Measurements from ENCODE around the gene BTN2A1.
"Not testable (repeated sequence)": the region's sequence is repeated elsewhere in the genome, so short reads cannot be mapped to it uniquely, and the experiment has no call there.

Gene BTN2A1

DNA sequence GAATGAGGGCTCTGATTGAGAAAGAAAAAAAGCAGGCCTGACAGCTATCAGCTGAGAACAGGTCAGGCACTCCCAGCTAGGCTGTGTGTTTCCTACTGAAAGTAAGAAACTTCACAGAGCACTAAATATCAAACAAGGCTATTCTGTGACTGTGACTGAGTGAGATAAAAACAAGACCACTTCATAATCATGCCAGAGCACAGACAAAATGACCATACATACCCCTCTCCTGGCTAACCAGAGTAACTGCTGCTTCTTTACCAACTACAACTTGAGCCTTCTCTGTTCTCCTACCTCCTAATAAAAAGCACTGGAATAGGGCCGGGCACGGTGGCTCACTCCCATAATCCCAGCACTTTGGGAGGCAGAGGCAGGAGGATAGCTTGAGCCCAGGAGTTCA lies 35.5 kb downstream of the BTN2A1 start:
- DNase-seq (ENCODE audit: low read depth) = no peak

DNA sequence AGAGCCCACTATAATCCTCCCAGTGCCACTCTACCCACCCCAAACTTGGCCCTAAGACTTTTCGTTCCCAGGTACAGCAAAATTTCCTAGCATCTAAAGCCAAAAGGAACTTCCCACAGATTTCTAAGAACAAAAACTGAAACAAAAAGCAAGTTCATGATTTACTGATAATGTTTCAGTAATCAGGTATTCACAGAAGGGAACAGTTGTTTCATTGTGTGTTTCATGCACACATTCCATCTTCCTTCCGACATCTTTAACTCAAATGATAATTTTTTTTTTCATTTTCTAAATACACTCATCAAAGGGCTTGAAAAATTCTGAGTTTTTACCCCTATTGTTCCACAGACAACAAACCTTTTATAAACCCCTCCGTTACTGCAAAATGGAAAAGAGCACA lies 36.4 kb downstream of the BTN2A1 start:
- DNase-seq (ENCODE audit: low read depth) = no peak

DNA sequence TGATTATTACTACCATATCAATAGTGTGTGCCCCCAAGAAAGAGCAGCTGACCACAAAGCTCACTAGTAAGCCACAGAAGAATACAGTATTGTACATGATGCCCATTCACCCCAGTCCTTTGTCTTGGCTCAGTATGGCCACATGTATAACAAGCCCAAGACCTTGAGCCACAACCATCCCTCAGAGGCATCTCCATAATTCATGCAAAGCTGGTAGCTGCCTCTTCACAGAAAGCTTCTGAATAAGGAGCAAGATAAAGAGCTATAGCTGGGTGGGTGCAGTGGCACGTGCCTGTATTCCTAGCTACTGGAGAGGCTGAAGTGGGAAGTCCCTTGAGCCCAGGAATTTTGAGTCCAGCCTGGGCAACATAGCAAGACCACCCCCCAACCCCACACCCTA lies 37.5 kb downstream of the BTN2A1 start:
- no peak for DNase-seq (ENCODE audit: low read depth)

GRCh38 chr6:26497610-26498009 lies 39.9 kb downstream of the BTN2A1 start:
- no peak for DNase-seq (ENCODE audit: low read depth)

DNA sequence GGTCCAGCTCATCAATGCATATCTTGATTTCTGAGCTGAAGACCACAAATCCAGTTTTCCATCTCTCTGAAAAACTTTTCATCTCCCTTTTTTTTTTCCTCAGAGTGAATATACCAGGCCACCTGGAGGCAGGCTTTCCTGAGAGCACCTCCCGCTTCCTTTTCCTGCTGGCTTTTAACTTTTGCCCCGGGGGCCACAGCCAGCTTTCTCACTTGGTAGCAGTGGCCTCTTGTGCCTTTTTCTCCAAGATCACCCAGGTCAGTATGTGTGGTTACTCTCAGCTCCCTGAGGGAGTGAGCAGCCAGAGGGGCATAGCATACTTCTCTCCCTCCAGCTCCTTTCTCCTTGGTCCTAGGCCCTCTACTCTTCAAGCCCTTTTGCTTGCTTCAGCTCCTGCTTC lies 42.3 kb downstream of the BTN2A1 start, which contains the start of gene BTN1A1:
BTN1A1 (plus strand) TSS at position 202 of the 400 bp plus-strand sequence. CDS start 984 bp downstream, outside the sequence.
- DNase-seq (ENCODE audit: low read depth) = no peak

GRCh38 chr6:26501482-26501986 lies 43.8 kb downstream of the BTN2A1 start:
- DNase-seq (ENCODE audit: low read depth) = peak; percentile 17

DNA sequence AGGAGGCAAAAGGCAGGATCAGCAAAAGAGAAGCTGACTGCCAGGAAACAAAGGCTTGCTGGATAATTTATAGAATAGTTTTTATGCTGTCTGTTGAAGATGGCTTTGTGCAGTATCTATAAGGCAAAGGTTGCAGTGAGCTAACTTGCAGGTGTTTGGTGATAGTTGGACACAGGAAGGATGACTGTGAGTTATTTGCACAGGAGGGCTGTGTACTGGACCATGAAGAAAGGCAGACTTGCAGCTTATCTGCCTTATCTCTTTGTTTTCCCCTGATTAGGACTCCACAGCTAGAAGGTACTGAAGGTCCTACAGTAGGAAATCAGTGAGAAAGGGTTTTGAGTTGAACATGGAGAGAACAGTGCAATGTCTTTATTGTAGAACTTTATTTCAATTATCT lies 44.4 kb downstream of the BTN2A1 start:
- no peak for DNase-seq (ENCODE audit: low read depth)

- DNase-seq (ENCODE audit: low read depth) = no peak
Observed at GRCh38 chr6:26502626-26503025, 44.9 kb downstream of the BTN2A1 start.

- DNase-seq (ENCODE audit: low read depth) = no peak
Observed at GRCh38 chr6:26507658-26508057, 49.9 kb downstream of the BTN2A1 start.

DNA sequence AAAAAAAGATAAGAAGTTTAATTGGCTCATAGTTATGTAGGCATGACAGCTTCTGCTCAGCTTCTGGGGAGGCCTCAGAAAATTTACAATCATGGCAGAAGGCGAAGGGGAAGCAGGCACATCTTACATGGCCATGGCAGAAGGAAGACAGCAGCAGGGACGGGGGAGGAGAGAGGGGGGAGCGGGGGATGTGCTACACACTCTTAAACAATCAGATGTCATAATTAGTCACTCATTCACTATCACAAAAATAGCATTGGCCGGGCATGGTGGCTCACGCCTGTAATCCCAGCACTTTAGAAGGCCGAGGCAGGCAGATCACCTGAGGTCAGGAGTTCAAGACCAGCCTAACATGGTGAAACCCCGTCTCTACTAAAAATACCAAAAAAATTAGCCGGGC lies 53.3 kb downstream of the BTN2A1 start:
- not testable (repeated sequence) for DNase-seq (ENCODE audit: low read depth)

DNA sequence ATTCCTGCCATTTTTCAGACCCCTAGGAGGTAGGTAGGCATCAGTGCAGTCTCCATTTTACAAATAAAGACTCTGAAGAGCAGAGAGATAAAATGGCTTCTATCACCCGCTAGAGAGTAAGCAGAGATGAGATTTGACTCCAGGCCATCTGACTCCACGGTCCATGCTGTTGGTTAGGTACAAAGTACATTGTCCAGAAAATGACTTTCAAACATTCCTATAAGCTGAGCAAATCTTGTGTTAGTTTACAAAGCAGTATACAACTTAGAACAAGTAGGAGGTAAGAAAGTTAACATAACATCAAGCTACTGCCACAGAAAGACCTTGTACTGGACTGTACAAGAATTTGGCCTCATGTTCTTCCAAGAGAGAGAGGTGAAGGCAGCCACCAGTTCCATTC lies 57.2 kb downstream of the BTN2A1 start:
- DNase-seq (ENCODE audit: low read depth) = no peak

DNA sequence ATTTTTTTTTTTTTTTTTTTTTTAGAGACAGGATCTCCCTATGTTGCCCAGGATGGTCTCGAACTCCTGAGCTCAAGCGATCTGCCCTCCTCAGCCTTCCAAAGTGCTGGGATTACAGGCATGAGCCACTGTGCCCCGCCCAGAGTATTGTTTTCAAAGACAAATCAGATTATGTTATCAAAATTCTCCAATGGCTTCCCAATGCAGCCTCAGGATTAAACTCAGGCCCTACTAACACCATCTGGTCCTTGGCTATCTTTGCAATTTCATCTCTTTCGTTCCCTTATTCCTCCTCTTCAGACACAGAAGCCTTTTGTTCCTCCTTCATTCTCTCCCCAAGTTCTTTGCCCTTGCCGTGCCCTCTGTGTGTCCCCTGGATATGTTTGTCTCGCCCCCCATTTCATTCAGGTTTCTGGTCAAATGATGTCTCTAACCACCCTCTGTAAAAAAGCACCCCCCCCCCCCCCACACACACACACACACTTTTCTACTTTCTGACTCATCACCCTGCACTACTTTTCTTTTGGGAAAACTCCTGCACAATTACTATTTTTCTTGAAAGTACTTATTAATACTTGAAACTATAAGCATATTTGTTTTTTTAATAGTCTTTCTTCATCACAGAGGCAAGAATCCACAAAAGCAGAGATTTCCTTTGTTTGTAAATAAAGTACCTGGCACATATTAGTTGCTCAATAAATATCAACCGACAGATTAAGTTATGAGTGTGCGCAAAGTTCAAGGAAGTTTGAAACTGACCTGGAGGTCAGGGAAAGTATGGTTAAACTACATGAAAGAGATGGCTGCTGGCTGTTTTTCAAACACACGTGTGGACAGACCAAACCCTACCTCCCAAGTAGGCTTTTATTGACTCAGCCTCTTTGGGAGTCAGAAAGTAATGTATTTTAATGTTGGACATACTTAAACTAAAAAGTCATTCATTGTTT lies 59.0 kb downstream of the BTN2A1 start:
- DNase-seq (ENCODE audit: low read depth) = no peak
